Heart left ventricle (tissue), 16 donors: ENCODE measurements around the gene PEAK1. TPM values are rescaled to one million over a fixed set of nuclear protein-coding genes. Genes with fewer than 3 reads are reported as not detected.

Experiments
- ATAC-seq, 4 donors: fragments of 200-7000 bp; cut with Tn5 transposase; one replicate each; pipeline ENCODE4 v1.9.1; 2020 to 2022; ENCODE audit warnings: moderate library complexity in 4 of 4, mild to moderate bottlenecking in 3 of 4, moderate number of reproducible peaks in 1 of 4
- DNase-seq, 5 donors: peaks; one replicate each; pipeline ENCODE4 v3.0.0-alpha.2; 2020
- H3K27ac ChIP-seq, 12 donors: fragments of 200-600 bp; sonication (generic) in 4 of 12; one replicate each; pipeline versions ENCODE4 v1.5.0 to v1.8.0; 2016 to 2022; ENCODE audit warnings: mild to moderate bottlenecking in 2 of 12
- H3K27me3 ChIP-seq, 9 donors: fragments of 200-600 bp; sonication (generic) in 2 of 9; one replicate each; pipeline versions ENCODE4 v1.5.1 to v1.8.0; 2016 to 2022; ENCODE audit warnings: mild to moderate bottlenecking in 3 of 9
- H3K36me3 ChIP-seq, 9 donors: fragments of 200-600 bp; sonication (generic) in 2 of 9; one replicate each; pipeline versions ENCODE4 v1.5.0 to v1.8.0; 2018 to 2022; ENCODE audit warnings: mild to moderate bottlenecking in 2 of 9
- H3K4me1 ChIP-seq, 12 donors: fragments of 200-600 bp; sonication (generic) in 4 of 12; one replicate each; pipeline versions ENCODE4 v1.5.0 to v1.8.0; 2016 to 2022; ENCODE audit warnings: mild to moderate bottlenecking in 3 of 12
- H3K4me3 ChIP-seq, 12 donors: fragments of 200-600 bp; sonication (generic) in 4 of 12; one replicate each; pipeline versions ENCODE4 v1.5.0 to v1.8.0; 2017 to 2022; ENCODE audit warnings: mild to moderate bottlenecking in 9 of 12, moderate library complexity in 4 of 12
- H3K9me3 ChIP-seq, 12 donors: fragments of 200-600 bp; sonication (generic) in 4 of 12; one replicate each; pipeline versions ENCODE4 v1.5.0 to v1.8.0; 2016 to 2022; ENCODE audit warnings: mild to moderate bottlenecking in 1 of 12
- CTCF ChIP-seq, 12 donors: fragments of 200-600 bp; sonication (generic) in 4 of 12; IDR thresholded peaks; one replicate each; pipeline versions ENCODE4 v1.5.0 to v1.8.0; 2018 to 2022; ENCODE audit warnings: antibody characterized with exemption in 12 of 12, mild to moderate bottlenecking in 5 of 12
- POLR2A ChIP-seq, 2 donors: fragments of 450-650 bp; IDR thresholded peaks; one replicate each; pipeline ENCODE4 v1.6.1; 2017; ENCODE audit warnings: antibody characterized with exemption in 2 of 2, mild to moderate bottlenecking in 2 of 2, moderate library complexity in 2 of 2
- WGBS, 4 donors: extraction: QIAGEN DNeasy Blood & Tissue Kit in 2 of 4; methylation state at CpG; one replicate each; pipeline versions ENCODE4 v1.1.5 to v1.1.7; 2013 to 2018; 5-methylcytosine and 5-hydroxymethylcytosine counted together
- intact Hi-C, 10 donors: fragments of 100-400 bp; cut with DNase I; formaldehyde crosslinking; loops; one replicate each; pipeline versions ENCODE4 v1.11.1 to v1.14.2; 2022
- polyA plus RNA-seq, 2 donors: library from polyadenylated mRNA; stranded (reverse); fragments of 200-250 nt; gene quantifications; one replicate each; pipeline ENCODE4 v1.2.3, GENCODE V29; 2013
- total RNA-seq, 9 donors: library from RNA; depleted of rRNA in 2 of 9; stranded (reverse); fragments of >200 nt in 2 of 9; fragmentation: NEBNext Ultra II Directional in 3 of 9; extraction: Animal tissue kit (Norgen Biotek cat#: 25700) in 3 of 9; gene quantifications; one replicate each; pipeline versions ENCODE4 v1.1.0 to v1.2.4, GENCODE V29; 2016 to 2023
- donor health status: ischemic (EF 13 %, LVEDD 7.1; RV severe dilation, severe dysfunction).
- donor health status: healthy with polysubstance abuse.
- donor health status: DM: no; HTN: yes; CAD: no.
- donor health status: DM: no; HTN: no; CAD: no.
- donor health status: ischemic (EF 25% LVEDD 6.9; RV normal size, moderate dysfunction).
- donor health status: ischemic (EF 25% LVEDD 5.7; RV mildly dilated, moderate dysfunction).
- donor health status: healthy.
- donor health status: DM: yes; HTN: yes; CAD: no.
- donor health status: ischemic (EF 35%, LVEDD 5.7; RV mildly dilated, moderate dysfunction).
- donor health status: nonischemic (EF 11% LVEDD 7.7; RV severe dilation, severe dysfunction).
- donor health status: DM: yes; HTN: yes; CAD: no.
- donor health status: PGD.
- donor health status: ischemic (EF 29% LVEDD 5.4; RV normal size, mild dysfunction).
- donor health status: nonischemic (EF 23%, LVEDD 6.1; RV moderate dilation, normal function).

Gene PEAK1
- total and polyA plus RNA-seq, 11 donors = 12.8 to 139 (median 86.3) TPM

GRCh38 chr15:77436822-77437221, 16.9 kb upstream of the PEAK1 start:
- H3K36me3 ChIP-seq = no peaks in the 10 kb centered on the region
- H3K9me3 ChIP-seq = no peaks in the 10 kb centered on the region
- intact Hi-C loops = no loop called here
- DNase-seq = no peak
- H3K4me3 ChIP-seq = no peak overlapping the region
- H3K4me1 ChIP-seq = peaks cover 0 to 26% (median 15%) of the 10 kb centered on the region in 12 donors
- H3K27ac ChIP-seq = no peak overlapping the region
- WGBS, 4 donors = 93 to 95% (median 94%) methylated on average over 2 of the region's 2 CpGs
- no peak for ATAC-seq
- TF ChIP-seq POLR2A (IDR thresholded peaks at IDR 0.05) (no peak), CTCF (IDR thresholded peaks at IDR 0.05) (no peak)
- no peaks in the 10 kb centered on the region for H3K27me3 ChIP-seq

GRCh38 chr15:77430652-77431051, 10.7 kb upstream of the PEAK1 start:
- Histone ChIP-seq H3K36me3 (no peaks in the 10 kb centered on the region), H3K9me3 (no peaks in the 10 kb centered on the region), H3K27me3 (no peaks in the 10 kb centered on the region), H3K4me3 (no peak overlapping the region), H3K4me1 (peaks cover 0 to 24% (median 6%) of the 10 kb centered on the region in 12 donors), H3K27ac (no peak overlapping the region)
- no peak for TF ChIP-seq POLR2A (IDR thresholded peaks at IDR 0.05)
- intact Hi-C loops = loop anchor here in 1 of 10 donors (5.0 kb wide), 1 partner anchor 47 kb away; no protein-coding TSS in a partner anchor
- DNase-seq (no peak), ATAC-seq (no peak)
- WGBS, 4 donors = 77 to 84% (median 82%) methylated on average over 2 of the region's 2 CpGs

GRCh38 chr15:77430213-77430612, 10.3 kb upstream of the PEAK1 start:
- TF ChIP-seq POLR2A (IDR thresholded peaks at IDR 0.05) = no peak
- TF ChIP-seq CTCF (IDR thresholded peaks at IDR 0.05) = no peak
- ATAC-seq = no peak
- H3K4me1 ChIP-seq = peaks cover 0 to 26% (median 7%) of the 10 kb centered on the region in 12 donors
- intact Hi-C loops = loop anchor here in 1 of 10 donors (5.0 kb wide), 1 partner anchor 47 kb away; no protein-coding TSS in a partner anchor
- H3K27ac ChIP-seq = no peak overlapping the region
- no peak for DNase-seq
- 67 to 74% (median 69%) methylated on average over 2 of the region's 2 CpGs for WGBS, 4 donors
- no peak overlapping the region for H3K4me3 ChIP-seq
- no peaks in the 10 kb centered on the region for H3K9me3 ChIP-seq
- no peaks in the 10 kb centered on the region for H3K27me3 ChIP-seq
- no peaks in the 10 kb centered on the region for H3K36me3 ChIP-seq

- no peak for TF ChIP-seq CTCF (IDR thresholded peaks at IDR 0.05)
- TF ChIP-seq POLR2A (IDR thresholded peaks at IDR 0.05) = no peak
- WGBS, 4 donors = 81 to 93% (median 85%) methylated on average over 1 of the region's 1 CpG
- no peaks in the 10 kb centered on the region for H3K36me3 ChIP-seq
- no peak overlapping the region for H3K27ac ChIP-seq
- DNase-seq (no peak), ATAC-seq (no peak)
- no peaks in the 10 kb centered on the region for H3K9me3 ChIP-seq
- H3K4me1 ChIP-seq = peaks cover 0 to 45% (median 30%) of the 10 kb centered on the region in 12 donors
- H3K27me3 ChIP-seq = no peaks in the 10 kb centered on the region
- H3K4me3 ChIP-seq = no peak overlapping the region
- intact Hi-C loops = loop anchor here in 2 of 10 donors (5.0 kb wide), 2 partner anchors 35 to 305 kb away; no protein-coding TSS in a partner anchor
Observed at GRCh38 chr15:77426871-77427270, 7.0 kb upstream of the PEAK1 start.

- no peak overlapping the region for H3K27ac ChIP-seq
- no peak for TF ChIP-seq POLR2A (IDR thresholded peaks at IDR 0.05)
- TF ChIP-seq CTCF (IDR thresholded peaks at IDR 0.05) = no peak
- no peak for DNase-seq
- WGBS, 4 donors = 74 to 93% (median 81%) methylated on average over 1 of the region's 1 CpG
- peaks cover 0 to 50% (median 35%) of the 10 kb centered on the region in 12 donors for H3K4me1 ChIP-seq
- no peak overlapping the region for H3K4me3 ChIP-seq
- no peaks in the 10 kb centered on the region for H3K27me3 ChIP-seq
- H3K9me3 ChIP-seq = no peaks in the 10 kb centered on the region
- H3K36me3 ChIP-seq = no peaks in the 10 kb centered on the region
- intact Hi-C loops = loop anchor here in 2 of 10 donors (5.0 kb wide), 2 partner anchors 36 to 304 kb away; no protein-coding TSS in a partner anchor
- no peak for ATAC-seq
Observed at GRCh38 chr15:77426377-77426776, 6.5 kb upstream of the PEAK1 start.
